Left ventricle myocardium inferior (tissue), 1 donor: ENCODE measurements around the gene A2M. TPM values are rescaled to one million over a fixed set of nuclear protein-coding genes. Genes with fewer than 3 reads are reported as not detected.

ENCODE experiments used
- DNase-seq: peaks from one replicate; pipeline ENCODE4 v3.0.0-alpha.2; 2020
- H3K27ac ChIP-seq: fragments of 200-600 bp; replicated peaks from 2 replicates; pipeline ENCODE4 v1.8.0; 2021
- H3K27me3 ChIP-seq: fragments of 200-600 bp; 2 replicates; pipeline ENCODE4 v1.8.0; 2021; ENCODE audit warnings: low read depth
- H3K36me3 ChIP-seq: fragments of 200-600 bp; 2 replicates; pipeline ENCODE4 v1.8.0; 2021
- H3K4me1 ChIP-seq: fragments of 200-600 bp; 2 replicates; pipeline ENCODE4 v1.8.0; 2021
- H3K4me3 ChIP-seq: fragments of 200-600 bp; 2 replicates; pipeline ENCODE4 v1.8.0; 2021; ENCODE audit warnings: mild to moderate bottlenecking, moderate library complexity
- H3K9me3 ChIP-seq: fragments of 200-600 bp; replicated peaks from 2 replicates; pipeline ENCODE4 v1.8.0; 2021
- CTCF ChIP-seq: fragments of 200-600 bp; IDR thresholded peaks from 2 replicates; pipeline ENCODE4 v1.8.0; 2021; ENCODE audit warnings: antibody characterized with exemption, mild to moderate bottlenecking, borderline replicate concordance
- intact Hi-C: fragments of 100-400 bp; cut with micrococcal nuclease; formaldehyde crosslinking; loops from one replicate; pipeline ENCODE4 v1.11.0; 2022
- total RNA-seq: library from RNA; stranded (reverse); fragmentation: NEBNext Ultra II Directional; extraction: Animal tissue kit (Norgen Biotek cat#: 25700); gene quantifications from one replicate; pipeline ENCODE4 v1.2.1, GENCODE V29; 2021
- donor health status: DM: no; HTN: yes; CAD: no; lungs with severe emphysema.

The A2M gene
- total RNA-seq, 1 donor from 2014 or later, result 502 TPM

- intact Hi-C loops, result no loop called here
- Histone ChIP-seq H3K36me3 (peaks cover 100% of the 10 kb centered on the region), H3K9me3 (no peaks in the 10 kb centered on the region), H3K27me3 (no peaks in the 10 kb centered on the region), H3K4me3 (no peak overlapping the region), H3K27ac (no peak overlapping the region), H3K4me1 (no peaks in the 10 kb centered on the region)
- no peak for DNase-seq
- TF ChIP-seq CTCF, result no peak
Measured at GRCh38 chr12:9101018-9101687, 14.6 kb downstream of the A2M start.

GRCh38 chr12:9099552-9100190 is 16.0 kb downstream of the A2M start:
- Histone ChIP-seq H3K4me3 (no peak overlapping the region), H3K9me3 (no peaks in the 10 kb centered on the region), H3K4me1 (peaks cover 2% of the 10 kb centered on the region), H3K27ac (no peak overlapping the region), H3K27me3 (no peaks in the 10 kb centered on the region), H3K36me3 (peaks cover 98% of the 10 kb centered on the region)
- TF ChIP-seq CTCF, result no peak
- intact Hi-C loops, result no loop called here
- no peak for DNase-seq

GRCh38 chr12:9098463-9099026 is 17.2 kb downstream of the A2M start:
- intact Hi-C loops, result no loop called here
- peaks cover 98% of the 10 kb centered on the region for H3K36me3 ChIP-seq
- no peak overlapping the region for H3K4me3 ChIP-seq
- TF ChIP-seq CTCF, result no peak
- H3K4me1 ChIP-seq, result peaks cover 13% of the 10 kb centered on the region
- no peak overlapping the region for H3K27ac ChIP-seq
- H3K27me3 ChIP-seq, result no peaks in the 10 kb centered on the region
- DNase-seq, result no peak
- H3K9me3 ChIP-seq, result no peaks in the 10 kb centered on the region

- intact Hi-C loops, result no loop called here
- no peaks in the 10 kb centered on the region for H3K27me3 ChIP-seq
- H3K4me3 ChIP-seq, result no peak overlapping the region
- H3K27ac ChIP-seq, result no peak overlapping the region
- peaks cover 18% of the 10 kb centered on the region for H3K4me1 ChIP-seq
- no peak for TF ChIP-seq CTCF
- DNase-seq, result no peak
- peaks cover 98% of the 10 kb centered on the region for H3K36me3 ChIP-seq
- H3K9me3 ChIP-seq, result no peaks in the 10 kb centered on the region
Measured at GRCh38 chr12:9098115-9098452, 17.6 kb downstream of the A2M start.

- no peak for DNase-seq
- Histone ChIP-seq H3K27ac (no peak overlapping the region), H3K4me1 (peaks cover 25% of the 10 kb centered on the region), H3K4me3 (no peak overlapping the region), H3K36me3 (peaks cover 98% of the 10 kb centered on the region), H3K27me3 (no peaks in the 10 kb centered on the region), H3K9me3 (no peaks in the 10 kb centered on the region)
- TF ChIP-seq CTCF, result no peak
- intact Hi-C loops, result no loop called here
Measured at GRCh38 chr12:9096563-9097176, 19.0 kb downstream of the A2M start.
